DOHH2 (cell line): ENCODE results near the gene FYB1.

Source experiments
- H3F3A ChIP-seq: fragments of 200-600 bp; sonication (generic), shearing (Covaris generic); 2 replicates; pipeline ENCODE4 v1.6.0; 2016; ENCODE audit warnings: antibody characterized with exemption, mild to moderate bottlenecking; ENCODE audit not compliant: control insufficient read depth, insufficient read depth
- H3K27ac ChIP-seq: fragments of 200-600 bp; sonication (generic); 2 replicates; pipeline ENCODE4 v1.5.1; 2014; ENCODE audit warnings: low read depth, mild to moderate bottlenecking, low read length, moderate library complexity
- H3K27me3 ChIP-seq: fragments of 200-600 bp; sonication (generic); 2 replicates; pipeline ENCODE4 v1.6.1; 2014; ENCODE audit warnings: mild to moderate bottlenecking, low read length, mixed read lengths; ENCODE audit not compliant: control insufficient read depth
- H3K36me3 ChIP-seq: fragments of 200-600 bp; sonication (generic); 2 replicates; pipeline ENCODE4 v1.6.1; 2014; ENCODE audit warnings: mild to moderate bottlenecking, low read length, moderate library complexity, mixed read lengths; ENCODE audit not compliant: control insufficient read depth
- H3K4me1 ChIP-seq: fragments of 200-600 bp; sonication (generic); 2 replicates; pipeline ENCODE4 v1.6.1; 2014; ENCODE audit warnings: mild to moderate bottlenecking, low read length, mixed read lengths; ENCODE audit not compliant: control insufficient read depth
- H3K4me2 ChIP-seq: fragments of 200-600 bp; sonication (generic); 2 replicates; pipeline ENCODE4 v1.6.0; 2014; ENCODE audit warnings: mild to moderate bottlenecking, low read length, moderate library complexity
- H3K4me3 ChIP-seq: fragments of 200-600 bp; sonication (generic); 2 replicates; pipeline ENCODE4 v1.5.1; 2014; ENCODE audit warnings: mild to moderate bottlenecking, low read length, mixed read lengths
- H3K79me2 ChIP-seq: fragments of 200-600 bp; sonication (generic); 2 replicates; pipeline ENCODE4 v1.6.1; 2014; ENCODE audit warnings: mild to moderate bottlenecking, low read length, mixed read lengths; ENCODE audit not compliant: control insufficient read depth
- H3K9me2 ChIP-seq: fragments of 200-600 bp; sonication (generic); replicated peaks from 2 replicates; pipeline ENCODE4 v1.6.1; 2014; ENCODE audit warnings: mild to moderate bottlenecking, low read length, mixed read lengths; ENCODE audit not compliant: control insufficient read depth
- H3K9me3 ChIP-seq: fragments of 200-600 bp; sonication (generic); 2 replicates; pipeline ENCODE4 v1.6.1; 2014; ENCODE audit warnings: antibody characterized with exemption, low read length, mixed read lengths; ENCODE audit not compliant: control insufficient read depth, insufficient read depth
- H4K20me1 ChIP-seq: fragments of 200-600 bp; sonication (generic); 2 replicates; pipeline ENCODE4 v1.6.0; 2014; ENCODE audit warnings: low read depth, mild to moderate bottlenecking, antibody characterized with exemption, low read length, moderate library complexity; ENCODE audit not compliant: control insufficient read depth, insufficient read depth
- EZH2phosphoT487 ChIP-seq: fragments of 200-600 bp; sonication (generic); IDR thresholded peaks from 2 replicates; pipeline ENCODE4 v1.6.1; 2017; ENCODE audit warnings: borderline replicate concordance, mild to moderate bottlenecking, antibody characterized with exemption, low read length, moderate library complexity, mixed read lengths
- TF ChIP-seq, protein P1 (sequence below): fragments of 200-600 bp; sonication (generic); IDR thresholded peaks from one replicate; pipeline ENCODE4 v1.5.1; 2014; ENCODE audit warnings: antibody characterized with exemption, mild to moderate bottlenecking, low read depth, low read length; ENCODE audit not compliant: poor library complexity, severe bottlenecking

Gene FYB1

DNA sequence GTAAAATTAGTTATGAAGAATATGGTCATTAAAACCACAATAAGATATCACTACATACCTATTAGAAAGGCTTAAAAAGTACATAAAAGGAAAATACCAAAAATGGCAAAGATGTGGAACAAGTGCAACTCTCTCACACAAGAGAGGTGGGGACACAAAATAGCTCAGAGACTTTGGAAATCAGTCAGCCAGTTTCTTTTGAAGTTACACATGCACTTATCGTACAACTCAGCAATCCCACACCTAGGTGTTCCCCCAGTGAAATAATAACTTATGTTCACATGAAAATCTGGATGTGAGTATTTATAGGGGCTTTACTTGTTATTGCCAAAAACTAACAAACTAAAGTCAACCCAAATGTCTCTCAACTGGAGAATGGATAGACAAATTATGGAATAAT is 135.4 kb downstream of the FYB1 start:
- Histone ChIP-seq H3K79me2 (no peaks in the 10 kb centered on the region), H3K9me2 (no peaks in the 10 kb centered on the region), H3K4me2 (no peak overlapping the region), H3K36me3 (no peaks in the 10 kb centered on the region), H3F3A (no peaks in the 10 kb centered on the region; the same call in 1 of the 2 replicates), H3K9me3 (peaks cover 3% of the 10 kb centered on the region; the same call in 1 of the 2 replicates), H4K20me1 (no peaks in the 10 kb centered on the region), H3K27me3 (no peaks in the 10 kb centered on the region), H3K27ac (no peak overlapping the region), H3K4me1 (peaks cover 6% of the 10 kb centered on the region), H3K4me3 (no peak overlapping the region)
- TF ChIP-seq, protein P1, sequence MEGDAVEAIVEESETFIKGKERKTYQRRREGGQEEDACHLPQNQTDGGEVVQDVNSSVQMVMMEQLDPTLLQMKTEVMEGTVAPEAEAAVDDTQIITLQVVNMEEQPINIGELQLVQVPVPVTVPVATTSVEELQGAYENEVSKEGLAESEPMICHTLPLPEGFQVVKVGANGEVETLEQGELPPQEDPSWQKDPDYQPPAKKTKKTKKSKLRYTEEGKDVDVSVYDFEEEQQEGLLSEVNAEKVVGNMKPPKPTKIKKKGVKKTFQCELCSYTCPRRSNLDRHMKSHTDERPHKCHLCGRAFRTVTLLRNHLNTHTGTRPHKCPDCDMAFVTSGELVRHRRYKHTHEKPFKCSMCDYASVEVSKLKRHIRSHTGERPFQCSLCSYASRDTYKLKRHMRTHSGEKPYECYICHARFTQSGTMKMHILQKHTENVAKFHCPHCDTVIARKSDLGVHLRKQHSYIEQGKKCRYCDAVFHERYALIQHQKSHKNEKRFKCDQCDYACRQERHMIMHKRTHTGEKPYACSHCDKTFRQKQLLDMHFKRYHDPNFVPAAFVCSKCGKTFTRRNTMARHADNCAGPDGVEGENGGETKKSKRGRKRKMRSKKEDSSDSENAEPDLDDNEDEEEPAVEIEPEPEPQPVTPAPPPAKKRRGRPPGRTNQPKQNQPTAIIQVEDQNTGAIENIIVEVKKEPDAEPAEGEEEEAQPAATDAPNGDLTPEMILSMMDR, result no peak
- no peak for TF ChIP-seq EZH2phosphoT487

DNA sequence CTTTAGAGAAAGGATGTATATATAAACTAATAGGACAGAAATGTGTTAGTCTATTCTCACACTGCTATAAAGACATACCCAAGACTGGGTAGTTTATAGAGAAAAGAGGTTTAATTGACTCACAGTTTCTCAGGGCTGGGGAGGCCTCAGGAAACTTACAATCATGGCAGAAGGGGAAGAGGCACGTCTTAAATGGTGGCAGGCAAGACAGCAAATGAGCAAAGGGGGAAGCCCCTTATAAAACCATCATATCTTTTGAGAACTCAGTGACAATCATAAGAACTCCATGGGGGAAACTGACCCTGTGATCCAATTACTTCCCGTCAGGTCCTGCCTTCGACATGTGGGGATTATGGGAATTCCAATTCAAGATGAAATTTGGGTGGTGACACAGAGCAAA is 136.4 kb downstream of the FYB1 start:
- no peak overlapping the region for H3K4me3 ChIP-seq
- H3K9me2 ChIP-seq, result no peaks in the 10 kb centered on the region
- H3F3A ChIP-seq, result no peaks in the 10 kb centered on the region; the same call in 1 of the 2 replicates
- no peaks in the 10 kb centered on the region for H3K79me2 ChIP-seq
- no peak overlapping the region for H3K27ac ChIP-seq
- peaks cover 11% of the 10 kb centered on the region for H3K4me1 ChIP-seq
- H3K27me3 ChIP-seq, result no peaks in the 10 kb centered on the region
- H3K36me3 ChIP-seq, result no peaks in the 10 kb centered on the region
- TF ChIP-seq, protein P1, result no peak
- no peak for TF ChIP-seq EZH2phosphoT487
- peaks cover 3% of the 10 kb centered on the region; the same call in 1 of the 2 replicates for H3K9me3 ChIP-seq
- H4K20me1 ChIP-seq, result no peaks in the 10 kb centered on the region
- H3K4me2 ChIP-seq, result no peak overlapping the region

DNA sequence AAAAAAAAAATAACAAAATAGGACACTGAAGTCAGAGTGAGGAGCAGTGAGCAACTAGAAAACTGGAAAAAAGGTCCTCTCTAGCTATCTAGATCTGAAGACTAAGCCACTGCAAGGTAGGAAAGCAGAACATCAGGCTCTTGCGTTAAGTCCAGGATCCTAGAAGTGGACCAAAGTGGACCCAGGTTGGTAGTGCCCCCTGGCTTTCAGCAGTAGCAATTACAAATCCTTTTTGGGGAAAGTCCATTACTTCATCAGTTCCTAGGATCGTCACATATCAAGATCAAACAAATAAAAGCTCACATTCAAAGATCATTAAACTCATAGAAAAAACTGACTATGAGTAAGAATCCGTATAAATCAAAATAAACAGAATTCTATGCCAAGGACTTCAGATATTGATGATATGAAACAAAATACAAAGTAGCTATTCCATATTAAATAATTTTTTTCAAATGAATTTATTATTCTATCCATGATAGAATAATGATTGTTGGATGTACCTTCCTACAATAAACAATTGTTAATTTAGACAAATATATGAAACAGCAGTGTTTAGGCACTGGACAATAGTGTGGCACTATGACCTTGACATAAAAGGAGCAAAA is 138.7 kb downstream of the FYB1 start:
- peaks cover 6% of the 10 kb centered on the region for H3F3A ChIP-seq
- H3K27ac ChIP-seq, result no peak overlapping the region
- H3K79me2 ChIP-seq, result no peaks in the 10 kb centered on the region
- peaks cover 33% of the 10 kb centered on the region for H3K4me1 ChIP-seq
- H3K9me3 ChIP-seq, result peaks cover 3% of the 10 kb centered on the region; the same call in 1 of the 2 replicates
- H3K27me3 ChIP-seq, result no peaks in the 10 kb centered on the region
- no peak overlapping the region for H3K4me3 ChIP-seq
- no peaks in the 10 kb centered on the region for H3K36me3 ChIP-seq
- TF ChIP-seq, protein P1, result peak; percentile 81
- TF ChIP-seq EZH2phosphoT487, result no peak
- H3K4me2 ChIP-seq, result no peak overlapping the region
- H3K9me2 ChIP-seq, result no peaks in the 10 kb centered on the region
- H4K20me1 ChIP-seq, result no peaks in the 10 kb centered on the region
